Thoracic aorta (tissue), 2 donors: ENCODE measurements around the gene SEZ6L. TPM values are rescaled to one million over a fixed set of nuclear protein-coding genes. Genes with fewer than 3 reads are reported as not detected.

ENCODE experiments used
- ATAC-seq: fragments of 150-250 bp; one replicate; pipeline ENCODE4 v1.8.0; 2017; ENCODE audit warnings: low read depth; ENCODE audit not compliant: insufficient number of reproducible peaks, low FRiP score
- DNase-seq: peaks from one replicate; pipeline ENCODE4 v3.0.0-alpha.2; 2020; ENCODE audit warnings: low spot score
- H3K27ac ChIP-seq, 2 donors: fragments of 200-600 bp; sonication (generic); 1 replicate in 1 of 2; 2 replicates in 1 of 2; pipeline ENCODE4 v1.5.1; 2016; ENCODE audit warnings: mild to moderate bottlenecking in 2 of 2, moderate library complexity in 2 of 2
- H3K27me3 ChIP-seq: fragments of 200-600 bp; sonication (generic); replicated peaks from 2 replicates; pipeline ENCODE4 v1.6.0; 2016; ENCODE audit warnings: mild to moderate bottlenecking; ENCODE audit not compliant: insufficient read depth
- H3K36me3 ChIP-seq: fragments of 200-600 bp; sonication (generic); one replicate; pipeline ENCODE4 v1.5.1; 2016
- H3K4me1 ChIP-seq, 2 donors: fragments of 200-600 bp; sonication (generic); 1 replicate in 1 of 2; 2 replicates in 1 of 2; pipeline versions ENCODE4 v1.5.1 to v1.6.0; 2016; ENCODE audit warnings: low read depth in 2 of 2, mild to moderate bottlenecking in 1 of 2; ENCODE audit not compliant: control insufficient read depth in 1 of 2
- H3K4me3 ChIP-seq: fragments of 200-600 bp; sonication (generic); 2 replicates; pipeline ENCODE4 v1.5.1; 2016; ENCODE audit warnings: mild to moderate bottlenecking
- H3K9me3 ChIP-seq: fragments of 200-600 bp; sonication (generic); 2 replicates; pipeline ENCODE4 v1.5.1; 2016
- total RNA-seq, 2 donors: library from RNA; depleted of rRNA; stranded (reverse); fragments of >200 nt; gene quantifications; one replicate each; pipeline versions ENCODE4 v1.1.0 to v1.2.3, GENCODE V29; 2016
- TF ChIP-seq, protein P1 (sequence below): fragments of 200-600 bp; sonication (generic); IDR thresholded peaks from one replicate; pipeline ENCODE4 v1.5.1; 2019; ENCODE audit warnings: antibody characterized with exemption

The SEZ6L gene
- total RNA-seq, 2 donors from 2014 or later: 0.21 TPM; not detected in 1

- no peak for DNase-seq
- Histone ChIP-seq H3K4me1 (no peaks in the 10 kb centered on the region), H3K9me3 (no peaks in the 10 kb centered on the region), H3K4me3 (no peak overlapping the region), H3K36me3 (no peaks in the 10 kb centered on the region), H3K27ac (no peak overlapping the region), H3K27me3 (no peaks in the 10 kb centered on the region)
- ATAC-seq: no peak
- TF ChIP-seq, protein P1, sequence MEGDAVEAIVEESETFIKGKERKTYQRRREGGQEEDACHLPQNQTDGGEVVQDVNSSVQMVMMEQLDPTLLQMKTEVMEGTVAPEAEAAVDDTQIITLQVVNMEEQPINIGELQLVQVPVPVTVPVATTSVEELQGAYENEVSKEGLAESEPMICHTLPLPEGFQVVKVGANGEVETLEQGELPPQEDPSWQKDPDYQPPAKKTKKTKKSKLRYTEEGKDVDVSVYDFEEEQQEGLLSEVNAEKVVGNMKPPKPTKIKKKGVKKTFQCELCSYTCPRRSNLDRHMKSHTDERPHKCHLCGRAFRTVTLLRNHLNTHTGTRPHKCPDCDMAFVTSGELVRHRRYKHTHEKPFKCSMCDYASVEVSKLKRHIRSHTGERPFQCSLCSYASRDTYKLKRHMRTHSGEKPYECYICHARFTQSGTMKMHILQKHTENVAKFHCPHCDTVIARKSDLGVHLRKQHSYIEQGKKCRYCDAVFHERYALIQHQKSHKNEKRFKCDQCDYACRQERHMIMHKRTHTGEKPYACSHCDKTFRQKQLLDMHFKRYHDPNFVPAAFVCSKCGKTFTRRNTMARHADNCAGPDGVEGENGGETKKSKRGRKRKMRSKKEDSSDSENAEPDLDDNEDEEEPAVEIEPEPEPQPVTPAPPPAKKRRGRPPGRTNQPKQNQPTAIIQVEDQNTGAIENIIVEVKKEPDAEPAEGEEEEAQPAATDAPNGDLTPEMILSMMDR: no peak
Observed at GRCh38 chr22:26310616-26311015, 141.4 kb downstream of the SEZ6L start.

- Histone ChIP-seq H3K27ac (no peak overlapping the region), H3K36me3 (no peaks in the 10 kb centered on the region), H3K27me3 (no peaks in the 10 kb centered on the region), H3K4me3 (no peak overlapping the region), H3K4me1 (no peaks in the 10 kb centered on the region), H3K9me3 (no peaks in the 10 kb centered on the region)
- ATAC-seq (no peak), DNase-seq (no peak)
- TF ChIP-seq, protein P1: no peak
Observed at GRCh38 chr22:26313291-26313690, 144.0 kb downstream of the SEZ6L start.

- Histone ChIP-seq H3K27ac (no peak overlapping the region), H3K36me3 (no peaks in the 10 kb centered on the region), H3K9me3 (no peaks in the 10 kb centered on the region), H3K4me3 (no peak overlapping the region), H3K27me3 (no peaks in the 10 kb centered on the region), H3K4me1 (no peaks in the 10 kb centered on the region)
- TF ChIP-seq, protein P1: no peak
- DNase-seq: no peak
- ATAC-seq: no peak
Observed at GRCh38 chr22:26314171-26314570, 144.9 kb downstream of the SEZ6L start.

GRCh38 chr22:26314656-26315055 is 145.4 kb downstream of the SEZ6L start:
- DNase-seq: no peak
- Histone ChIP-seq H3K27ac (no peak overlapping the region), H3K4me3 (no peak overlapping the region), H3K27me3 (no peaks in the 10 kb centered on the region), H3K36me3 (no peaks in the 10 kb centered on the region), H3K4me1 (no peaks in the 10 kb centered on the region), H3K9me3 (no peaks in the 10 kb centered on the region)
- no peak for ATAC-seq
- TF ChIP-seq, protein P1: no peak

GRCh38 chr22:26316732-26317285 is 147.5 kb downstream of the SEZ6L start:
- H3K9me3 ChIP-seq: no peaks in the 10 kb centered on the region
- no peak for ATAC-seq
- TF ChIP-seq, protein P1: no peak

More at GRCh38 chr22:26316732-26317285, 147.5 kb downstream of the SEZ6L start:
- Histone ChIP-seq H3K27ac (no peak overlapping the region), H3K4me3 (no peak overlapping the region), H3K4me1 (no peaks in the 10 kb centered on the region), H3K36me3 (no peaks in the 10 kb centered on the region), H3K27me3 (no peaks in the 10 kb centered on the region)
- no peak for DNase-seq
